GM21360 (cell line): Measurements from ENCODE around the gene ANXA5.

Experiments used
- ATAC-seq: cut with Tn5 transposase; IDR thresholded peaks from one replicate; pipeline ENCODE4 v1.9.1; 2021; ENCODE audit warnings: mild to moderate bottlenecking, moderate library complexity; ENCODE audit not compliant: unreplicated experiment

The ANXA5 gene

DNA sequence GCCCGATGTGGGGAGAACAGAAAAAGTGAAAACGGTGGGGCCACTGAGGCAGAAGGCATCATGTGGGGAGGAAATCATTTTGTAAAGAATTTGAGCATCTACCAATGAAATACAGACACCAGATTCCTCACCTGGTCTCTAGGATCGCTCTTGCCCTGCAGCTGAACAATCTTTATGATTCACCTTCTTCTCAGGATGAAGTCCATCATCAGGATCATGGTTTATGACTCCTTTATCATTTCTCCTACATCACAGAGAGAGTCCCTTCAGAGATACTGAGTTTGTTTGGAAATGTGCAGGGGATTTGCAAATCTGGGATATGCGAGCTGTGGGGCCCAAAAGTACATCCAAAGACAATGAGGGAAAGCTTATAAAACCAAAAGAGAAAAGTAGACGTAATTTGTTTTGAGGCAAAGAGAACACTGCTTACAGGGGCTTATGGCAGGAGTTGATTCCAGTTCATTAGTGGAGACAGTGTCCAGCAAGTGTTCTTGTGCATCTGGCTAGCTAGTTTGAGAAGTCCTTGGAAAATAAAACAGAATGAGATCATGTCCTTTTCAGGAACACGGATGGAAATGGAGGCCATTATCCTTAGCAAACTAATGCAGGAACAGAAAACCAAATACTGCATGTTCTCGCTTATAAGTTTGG, 15.3 kb upstream of the ANXA5 start:
- no peak for ATAC-seq

DNA sequence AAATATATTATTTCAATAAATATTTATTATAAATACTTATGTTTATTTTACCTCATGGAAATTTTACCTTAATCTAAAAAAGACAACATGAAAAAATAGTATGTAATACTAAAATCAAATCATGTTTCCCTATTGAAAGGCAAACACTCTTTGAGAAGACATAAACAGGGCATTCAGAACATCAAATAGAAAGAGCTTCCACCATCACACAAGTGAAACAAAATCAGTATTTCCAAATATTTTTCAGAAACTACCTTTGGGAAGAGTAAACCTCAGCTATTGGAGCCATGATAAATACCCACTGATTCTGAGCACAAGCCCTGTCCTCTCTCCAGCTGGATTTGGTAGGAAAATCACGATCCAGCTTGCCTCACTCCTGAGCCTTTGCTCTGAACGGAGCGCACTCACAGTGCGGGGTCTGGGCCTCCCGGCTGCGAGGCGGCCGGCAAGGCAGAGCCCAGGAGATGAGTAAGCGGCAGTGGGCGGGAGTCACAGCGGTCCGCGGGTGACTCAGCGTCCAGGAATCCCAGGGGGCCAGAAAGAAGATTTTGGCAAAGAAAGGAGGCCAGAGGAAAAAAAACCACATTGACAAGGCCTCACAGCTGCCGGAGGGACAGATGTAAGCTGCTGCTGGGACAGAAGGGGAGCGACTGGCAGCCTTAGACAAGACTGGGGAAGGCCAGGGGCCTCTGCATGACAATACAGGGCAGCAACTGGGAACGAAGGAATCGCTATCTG, 14.7 kb upstream of the ANXA5 start:
- ATAC-seq = peak; percentile 89

DNA sequence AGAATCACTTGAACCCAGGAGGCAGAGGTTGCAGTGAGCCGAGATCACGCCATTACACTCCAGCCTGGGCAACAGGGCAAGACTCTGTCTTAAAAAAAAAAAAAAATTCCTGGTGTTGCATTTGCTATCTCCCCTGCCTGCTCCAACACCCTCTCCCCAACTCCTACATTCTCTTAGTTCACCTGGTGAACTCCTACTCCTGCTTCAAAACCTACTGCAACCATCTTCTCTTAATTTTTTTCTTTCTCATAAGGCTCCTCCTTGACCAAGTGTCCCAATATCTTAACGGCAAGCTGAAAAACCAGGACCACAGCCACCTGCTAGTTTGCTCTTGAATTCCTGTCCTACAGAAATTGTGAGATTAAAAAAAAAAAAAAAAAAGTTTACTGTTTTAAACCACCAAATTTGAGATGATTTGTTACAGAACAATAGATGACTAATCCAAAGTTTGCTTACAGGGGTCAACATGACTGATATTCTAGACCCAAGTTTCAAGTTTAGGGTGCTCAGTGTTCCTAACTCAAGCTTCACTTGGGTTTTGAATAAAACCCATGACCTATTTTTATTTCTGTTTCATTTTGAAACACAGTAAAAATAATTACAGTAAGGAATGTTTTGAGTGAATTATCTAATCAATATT, 13.1 kb upstream of the ANXA5 start:
- ATAC-seq = no peak

GRCh38 chr4:121707344-121707743, 10.6 kb upstream of the ANXA5 start:
- ATAC-seq = no peak

GRCh38 chr4:121706595-121707021, 9.8 kb upstream of the ANXA5 start:
- no peak for ATAC-seq

- no peak for ATAC-seq
Observed at GRCh38 chr4:121705521-121705920, 8.7 kb upstream of the ANXA5 start.

DNA sequence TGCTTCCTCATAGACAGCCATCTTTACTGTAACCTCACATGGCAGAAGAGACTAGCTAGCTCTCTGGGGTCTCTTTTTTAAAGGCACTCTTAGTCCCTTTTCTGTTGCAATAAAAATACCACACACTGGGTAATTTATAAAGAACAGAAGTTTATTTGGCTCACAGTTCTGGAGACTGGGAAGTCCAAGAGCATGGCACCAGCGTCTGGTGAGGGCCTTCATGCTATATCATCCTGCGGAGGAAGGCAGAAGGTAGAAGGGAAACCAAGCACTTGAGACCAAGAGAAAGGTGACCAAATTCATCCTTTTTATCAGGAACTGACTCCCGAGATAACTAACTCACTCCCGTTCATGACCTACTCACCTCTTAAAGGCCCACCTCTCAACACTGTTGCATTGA, 5.4 kb upstream of the ANXA5 start:
- no peak for ATAC-seq

- no peak for ATAC-seq
Observed at GRCh38 chr4:121701263-121701662, 4.5 kb upstream of the ANXA5 start.

DNA sequence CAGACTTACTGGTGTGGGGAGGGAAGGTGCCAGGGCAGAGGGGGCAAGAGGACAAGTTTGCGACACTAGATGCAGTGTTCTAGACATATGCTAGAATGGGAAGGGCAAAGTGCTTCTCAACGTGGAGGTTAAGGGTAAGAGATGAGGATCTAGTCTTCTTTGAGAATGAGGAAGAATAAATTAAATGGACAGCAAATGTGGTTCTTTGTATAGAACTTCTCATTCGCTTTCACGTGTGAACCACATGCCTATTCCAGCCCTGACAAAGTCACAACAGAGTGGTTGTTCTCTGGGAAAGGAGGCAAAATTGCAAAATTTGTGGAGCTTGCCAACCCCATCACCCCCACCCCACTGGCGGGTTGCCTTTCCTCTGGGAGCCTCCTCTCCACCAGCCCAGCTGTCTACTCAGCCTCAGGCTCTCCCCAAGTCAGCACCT, 1.5 kb upstream of the ANXA5 start:
- no peak for ATAC-seq

DNA sequence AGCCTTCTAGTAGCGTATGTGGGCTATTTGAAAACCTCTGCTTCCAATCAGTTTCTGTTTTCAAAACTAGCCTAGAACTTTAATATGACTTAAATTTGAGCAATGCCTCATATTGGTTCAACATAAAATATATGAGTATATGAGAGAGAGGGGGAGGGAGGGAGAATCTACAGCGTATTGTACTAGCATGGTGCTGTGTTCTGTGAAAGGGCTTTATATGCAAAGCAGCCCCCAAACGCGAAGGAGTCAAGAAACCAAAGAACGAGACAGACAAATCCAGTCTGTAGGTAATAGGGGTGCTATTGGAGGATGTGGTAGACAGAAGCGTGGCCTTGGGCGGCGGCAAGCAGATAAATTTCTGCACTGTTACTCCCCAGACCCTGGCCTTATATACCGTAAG, 784 bp upstream of the ANXA5 start:
- peak; percentile 26 for ATAC-seq

GRCh38 chr4:121696170-121696580, 605 bp downstream of the ANXA5 start:
- peak; percentile 20 for ATAC-seq

DNA sequence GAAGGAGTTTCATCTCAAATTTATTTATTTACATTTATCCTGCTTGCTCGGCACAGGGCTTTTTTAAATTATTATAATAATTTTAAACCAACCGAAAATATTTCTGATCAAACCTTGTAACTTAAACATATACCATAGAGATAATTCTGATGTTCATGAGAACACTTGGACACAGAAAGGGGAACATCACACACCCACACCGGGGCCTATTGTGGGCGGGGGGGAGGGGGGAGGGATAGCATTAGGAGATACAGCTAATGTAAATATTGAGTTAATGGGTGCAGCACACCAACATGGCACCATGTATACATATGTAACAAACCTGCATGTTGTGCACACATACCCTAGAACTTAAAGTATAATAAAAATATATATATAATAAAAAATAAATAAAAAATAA, 2.9 kb downstream of the ANXA5 start:
- ATAC-seq = no peak

DNA sequence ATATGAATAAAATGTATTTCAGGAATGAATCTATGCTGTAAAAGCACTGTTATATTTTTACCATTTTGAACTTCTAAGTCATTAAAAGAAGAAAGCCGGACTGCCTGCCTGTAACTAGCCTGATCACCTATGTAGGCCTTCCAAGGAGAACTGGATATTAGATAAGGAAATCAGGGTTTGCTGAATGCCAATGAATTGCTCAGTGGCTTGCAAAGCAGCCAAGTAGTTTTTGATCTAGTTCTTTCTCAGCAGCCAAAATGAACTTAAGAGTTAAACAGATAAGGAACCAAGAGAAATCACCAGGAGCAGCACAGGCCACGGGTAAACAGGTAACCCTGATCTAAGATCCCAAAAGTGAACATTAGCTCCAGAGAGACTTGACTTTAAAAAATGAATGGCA, 3.3 kb downstream of the ANXA5 start:
- no peak for ATAC-seq

DNA sequence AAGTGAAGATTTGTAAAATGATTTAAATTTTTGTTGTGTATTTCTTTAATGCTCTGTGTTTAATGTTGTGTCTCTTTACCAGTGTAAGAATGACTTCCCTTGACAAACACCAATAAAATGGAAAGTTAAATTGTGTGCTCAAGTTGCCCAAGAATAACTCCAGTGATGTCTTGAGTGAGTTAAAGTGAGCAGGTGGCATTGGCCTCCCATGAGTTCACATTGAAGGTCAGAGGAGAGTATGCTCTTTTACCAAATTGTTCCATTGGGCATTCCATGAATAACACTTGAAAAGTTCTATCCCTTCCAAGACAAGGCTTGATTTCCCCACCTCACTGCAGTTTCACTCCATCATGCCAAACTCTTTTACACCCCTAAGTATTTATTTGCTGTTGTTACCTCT, 4.5 kb downstream of the ANXA5 start:
- ATAC-seq = no peak

DNA sequence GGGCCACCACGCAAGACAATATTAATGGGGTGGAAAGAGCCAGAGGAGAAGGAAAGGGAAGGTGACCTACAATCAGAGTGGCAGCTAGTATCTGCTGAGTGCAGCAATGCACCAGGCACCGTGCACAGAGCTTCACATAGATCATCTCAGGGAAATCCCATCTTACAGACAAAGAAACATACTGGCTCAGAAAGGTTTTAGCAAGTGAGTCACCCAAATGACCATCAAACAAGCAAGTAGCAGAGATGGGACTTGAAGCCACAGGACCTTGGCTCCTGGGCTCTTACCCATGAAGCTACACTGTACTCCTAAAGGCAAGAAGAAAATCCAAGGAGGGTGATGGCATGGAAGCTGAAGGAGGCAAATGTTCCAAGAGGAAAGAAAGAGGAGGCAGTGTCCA, 6.8 kb downstream of the ANXA5 start:
- ATAC-seq = peak; percentile 39

GRCh38 chr4:121688701-121689100, 8.1 kb downstream of the ANXA5 start:
- no peak for ATAC-seq

DNA sequence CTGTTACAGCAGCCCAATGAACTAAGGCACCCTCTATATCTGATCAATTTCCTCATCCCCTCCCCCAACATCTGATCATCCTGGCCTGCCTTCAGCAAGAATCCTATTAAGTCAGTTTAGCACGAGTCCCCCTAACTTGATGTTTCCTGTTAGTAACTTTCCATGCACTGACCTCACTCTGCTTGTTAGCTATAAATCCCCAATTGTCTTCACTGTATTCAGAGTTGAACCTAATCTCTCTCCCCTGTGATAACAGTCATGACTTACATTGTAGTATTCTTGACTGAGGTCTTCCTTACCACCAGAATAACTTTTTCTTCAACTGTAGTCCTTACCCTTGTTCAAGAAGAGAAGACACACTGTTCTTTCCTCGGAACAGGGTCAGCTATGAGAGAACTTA, 8.5 kb downstream of the ANXA5 start:
- ATAC-seq = no peak

DNA sequence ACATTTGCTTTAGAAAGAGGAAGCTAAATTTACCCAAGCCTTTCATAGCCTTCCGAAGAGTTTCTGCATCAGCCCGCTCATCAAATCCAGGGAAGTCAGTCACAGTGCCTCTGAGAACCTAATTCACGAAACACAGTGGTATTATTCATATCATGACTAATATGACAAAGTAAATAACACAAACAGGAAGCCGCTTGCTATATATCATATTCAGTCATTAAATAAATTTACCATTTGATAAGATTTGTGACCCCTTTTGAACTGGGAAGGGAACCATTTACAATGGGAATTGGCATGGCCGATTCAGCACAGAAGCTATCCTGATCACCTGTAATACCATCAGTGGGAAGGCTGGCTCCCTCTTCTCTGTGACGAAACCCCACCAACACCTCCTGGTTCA, 10.5 kb downstream of the ANXA5 start:
- no peak for ATAC-seq

GRCh38 chr4:121685257-121685656, 11.5 kb downstream of the ANXA5 start:
- no peak for ATAC-seq

DNA sequence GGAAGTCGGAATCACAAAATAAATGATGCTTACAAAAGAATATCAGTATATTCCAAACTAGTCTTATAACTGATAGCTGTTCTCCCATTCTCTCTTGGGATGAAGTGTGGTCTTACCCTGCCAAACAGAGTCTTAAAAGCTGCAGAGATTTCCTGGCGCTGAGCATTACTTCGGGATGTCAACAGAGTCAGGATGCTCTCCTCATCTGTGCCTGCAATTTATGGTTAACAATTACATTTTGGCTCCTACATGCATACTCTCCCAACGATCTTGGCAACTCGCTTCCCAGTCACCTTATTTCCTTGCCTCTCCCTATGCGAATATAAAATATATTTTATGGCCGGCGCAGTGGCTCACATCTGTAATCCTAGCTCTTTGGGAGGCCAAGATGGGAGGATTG, 12.2 kb downstream of the ANXA5 start:
- no peak for ATAC-seq

DNA sequence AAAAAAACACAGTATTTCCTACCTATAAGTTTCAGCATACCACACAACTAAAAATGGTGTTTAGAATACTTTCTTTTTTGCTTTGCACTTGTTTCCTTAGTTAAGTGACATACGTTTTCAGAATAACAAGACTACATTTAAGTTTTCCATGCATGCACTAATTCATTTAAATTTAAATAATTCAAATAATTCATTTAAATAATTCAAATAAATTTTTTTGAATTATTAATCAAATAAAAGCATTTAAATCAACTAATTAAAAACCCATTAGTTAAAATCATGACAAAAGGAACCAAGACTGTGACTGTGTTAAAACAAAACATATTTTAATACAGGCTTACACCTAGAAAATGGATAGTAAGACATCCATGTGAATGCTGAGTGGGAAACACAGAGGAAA, 12.8 kb downstream of the ANXA5 start:
- no peak for ATAC-seq

DNA sequence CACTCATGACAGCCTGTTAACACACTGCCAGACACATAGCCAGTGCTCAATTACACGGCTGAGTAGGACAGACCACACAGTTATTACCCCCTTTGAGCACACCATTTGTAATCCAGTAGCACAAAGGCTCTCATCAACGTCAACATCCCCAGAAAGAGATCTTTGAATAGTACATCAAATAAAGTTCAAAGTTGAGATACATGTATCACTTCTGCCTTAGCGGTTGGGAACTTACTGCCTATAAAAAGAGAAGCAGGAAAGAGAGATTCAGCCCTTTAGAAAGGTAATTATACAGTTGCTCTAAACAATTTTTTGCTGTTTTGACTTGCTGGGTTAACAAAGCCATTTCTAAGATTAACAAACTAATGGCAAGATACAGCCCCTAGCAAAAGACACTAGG, 16.2 kb downstream of the ANXA5 start:
- no peak for ATAC-seq
